GM12872 (cell line): ENCODE results near the gene SLC22A4.
A peak's percentile ranks its signal among the peaks of the same experiment; 100 is the strongest.

ENCODE experiments used
- CTCF ChIP-seq: IDR thresholded peaks from 3 replicates; pipeline ENCODE4 v1.5.1; 2011; ENCODE audit warnings: low read depth, mild to moderate bottlenecking, low read length, moderate library complexity; ENCODE audit not compliant: insufficient read depth

The SLC22A4 gene

GRCh38 chr5:132269635-132270334 lies 24.4 kb upstream of the SLC22A4 start:
- TF ChIP-seq CTCF: no peak

GRCh38 chr5:132270335-132270665 lies 23.9 kb upstream of the SLC22A4 start:
- no peak for TF ChIP-seq CTCF

DNA sequence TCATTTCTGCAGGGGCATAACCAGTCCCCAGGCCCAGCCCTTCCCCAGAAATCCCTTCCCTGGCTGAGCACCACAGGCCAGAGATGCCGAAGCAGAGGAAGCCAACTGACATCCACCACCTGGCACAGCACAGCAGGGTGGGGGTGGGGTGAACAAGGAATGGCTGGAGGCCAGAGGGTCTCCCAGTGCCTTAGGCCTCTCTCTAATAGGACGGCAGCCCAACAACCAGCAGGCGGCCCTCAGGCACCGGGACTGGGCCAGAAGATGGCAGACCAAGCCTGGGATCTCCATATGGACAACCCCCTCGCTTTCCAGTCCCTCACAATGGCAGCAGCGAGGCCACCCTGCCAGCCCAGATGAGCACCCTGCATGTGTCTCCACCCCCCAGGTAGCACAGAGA lies 23.5 kb upstream of the SLC22A4 start:
- no peak for TF ChIP-seq CTCF

DNA sequence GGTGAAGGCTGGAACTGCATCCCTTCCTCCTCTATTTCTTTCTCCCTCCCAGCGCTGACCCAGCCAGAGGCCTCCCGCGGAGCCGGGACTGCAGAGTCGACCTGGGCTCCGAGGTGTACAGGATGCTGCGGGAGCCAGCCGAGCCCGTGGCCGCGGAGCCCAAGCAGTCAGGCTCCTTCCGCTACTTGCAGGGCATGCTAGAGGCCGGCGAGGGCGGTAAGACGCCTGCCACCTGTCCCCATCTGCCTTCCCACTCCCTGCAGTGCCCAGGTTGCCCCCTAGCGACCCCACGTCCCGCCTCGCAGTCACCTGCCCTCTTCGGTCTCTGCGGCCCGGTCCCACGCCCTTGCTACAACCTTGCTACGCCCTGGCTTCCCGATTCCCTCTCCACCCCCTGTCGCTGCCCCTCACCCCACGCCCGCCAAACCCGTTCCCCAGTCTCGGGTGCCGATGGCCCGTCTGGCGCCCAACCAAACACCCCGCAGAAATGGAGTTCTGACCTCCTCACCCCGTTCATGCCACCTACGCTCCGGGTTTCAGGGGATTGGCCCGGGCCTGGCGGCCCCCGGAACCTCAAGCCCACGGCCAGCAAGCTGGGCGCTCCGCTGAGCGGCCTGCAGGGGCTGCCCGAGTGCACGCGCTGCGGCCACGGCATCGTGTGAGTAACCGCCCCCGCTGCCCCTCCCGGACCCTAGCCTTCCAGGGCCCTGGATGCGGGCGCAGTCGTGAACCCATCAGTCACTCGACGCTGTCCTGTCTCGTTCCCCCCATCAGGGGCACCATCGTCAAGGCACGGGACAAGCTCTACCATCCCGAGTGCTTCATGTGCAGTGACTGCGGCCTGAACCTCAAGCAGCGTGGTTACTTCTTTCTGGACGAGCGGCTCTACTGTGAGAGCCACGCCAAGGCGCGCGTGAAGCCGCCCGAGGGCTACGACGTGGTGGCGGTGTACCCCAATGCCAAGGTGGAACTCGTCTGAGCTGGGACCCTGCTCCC lies 22.6 kb upstream of the SLC22A4 start:
- TF ChIP-seq CTCF: peak; percentile 44

GRCh38 chr5:132272311-132273210 lies 21.6 kb upstream of the SLC22A4 start:
- TF ChIP-seq CTCF: peak; percentile 85

DNA sequence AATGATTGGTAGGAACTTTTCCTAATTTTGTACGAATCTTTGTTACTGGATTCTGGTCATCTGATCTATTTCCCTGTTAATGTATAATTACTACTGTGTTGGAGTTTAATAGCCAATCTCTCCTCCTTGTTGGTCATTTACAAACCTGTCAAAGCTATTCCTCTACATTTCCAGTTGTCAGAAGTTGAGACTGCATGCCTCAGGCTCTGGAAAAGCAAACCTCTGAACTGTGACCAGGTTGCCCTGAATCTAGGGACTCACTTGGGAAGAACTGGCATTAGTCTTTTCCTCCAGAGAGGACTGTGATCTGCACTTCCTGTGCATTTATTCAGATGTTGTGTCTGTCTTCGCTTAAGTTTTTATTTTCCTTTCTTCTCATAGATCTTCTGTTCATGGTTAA lies 20.6 kb upstream of the SLC22A4 start:
- TF ChIP-seq CTCF: no peak
